ENCODE measurements around the gene ADAM8. TPM values are rescaled to one million over a fixed set of nuclear protein-coding genes. Genes with fewer than 3 reads are reported as not detected.
A peak's percentile ranks its signal among the peaks of the same experiment; 100 is the strongest.

ADAM8 gene
- total RNA-seq, 2 experiments from 2014 or later, result 106 to 115 TPM

DNA sequence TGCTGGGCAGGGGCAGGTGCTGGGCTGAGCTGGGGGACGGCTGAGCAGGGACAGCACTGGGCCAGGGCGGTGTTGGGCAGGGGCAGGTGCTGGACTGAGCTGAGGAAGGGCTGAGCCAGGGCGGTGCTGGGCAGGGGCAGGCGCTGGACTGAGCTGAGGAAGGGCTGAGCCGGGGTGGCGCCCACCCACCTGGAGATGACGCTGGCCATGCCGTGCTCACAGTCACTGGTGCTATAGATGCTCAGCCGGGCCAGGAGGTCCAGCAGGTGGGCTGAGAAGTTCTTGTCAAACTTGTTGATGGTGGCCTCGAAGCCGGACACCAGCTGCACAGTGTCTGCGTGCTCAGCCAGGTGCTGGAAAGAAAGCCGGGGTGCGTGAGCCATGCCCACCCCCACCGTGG is 4.4 kb upstream of the ADAM8 start:
- ChIA-PET POLR2A (no interaction called here), CTCF (interaction anchor here (1.3 kb wide), 2 partner anchors 23 to 27 kb away, joined by 4 to 5 read pairs; no protein-coding TSS in a partner anchor)
- no peak overlapping the region for H3K27ac Mint-ChIP-seq
- peaks cover 23% of the 10 kb centered on the region for H3K4me1 Mint-ChIP-seq (ENCODE audit: low read depth)
- H3K27me3 Mint-ChIP-seq, result no peaks in the 10 kb centered on the region
- no peaks in the 10 kb centered on the region for H3K9me3 Mint-ChIP-seq
- DNase-seq, result no peak
- H3K36me3 Mint-ChIP-seq (ENCODE audit: low read depth), result peaks cover 15% of the 10 kb centered on the region
- intact Hi-C loops (cut with micrococcal nuclease), result no loop called here
- no peak for ATAC-seq
- TF ChIP-seq, protein P1, sequence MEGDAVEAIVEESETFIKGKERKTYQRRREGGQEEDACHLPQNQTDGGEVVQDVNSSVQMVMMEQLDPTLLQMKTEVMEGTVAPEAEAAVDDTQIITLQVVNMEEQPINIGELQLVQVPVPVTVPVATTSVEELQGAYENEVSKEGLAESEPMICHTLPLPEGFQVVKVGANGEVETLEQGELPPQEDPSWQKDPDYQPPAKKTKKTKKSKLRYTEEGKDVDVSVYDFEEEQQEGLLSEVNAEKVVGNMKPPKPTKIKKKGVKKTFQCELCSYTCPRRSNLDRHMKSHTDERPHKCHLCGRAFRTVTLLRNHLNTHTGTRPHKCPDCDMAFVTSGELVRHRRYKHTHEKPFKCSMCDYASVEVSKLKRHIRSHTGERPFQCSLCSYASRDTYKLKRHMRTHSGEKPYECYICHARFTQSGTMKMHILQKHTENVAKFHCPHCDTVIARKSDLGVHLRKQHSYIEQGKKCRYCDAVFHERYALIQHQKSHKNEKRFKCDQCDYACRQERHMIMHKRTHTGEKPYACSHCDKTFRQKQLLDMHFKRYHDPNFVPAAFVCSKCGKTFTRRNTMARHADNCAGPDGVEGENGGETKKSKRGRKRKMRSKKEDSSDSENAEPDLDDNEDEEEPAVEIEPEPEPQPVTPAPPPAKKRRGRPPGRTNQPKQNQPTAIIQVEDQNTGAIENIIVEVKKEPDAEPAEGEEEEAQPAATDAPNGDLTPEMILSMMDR (IDR thresholded peaks at IDR 0.05), result no peak
- no peak overlapping the region for H3K4me3 Mint-ChIP-seq

DNA sequence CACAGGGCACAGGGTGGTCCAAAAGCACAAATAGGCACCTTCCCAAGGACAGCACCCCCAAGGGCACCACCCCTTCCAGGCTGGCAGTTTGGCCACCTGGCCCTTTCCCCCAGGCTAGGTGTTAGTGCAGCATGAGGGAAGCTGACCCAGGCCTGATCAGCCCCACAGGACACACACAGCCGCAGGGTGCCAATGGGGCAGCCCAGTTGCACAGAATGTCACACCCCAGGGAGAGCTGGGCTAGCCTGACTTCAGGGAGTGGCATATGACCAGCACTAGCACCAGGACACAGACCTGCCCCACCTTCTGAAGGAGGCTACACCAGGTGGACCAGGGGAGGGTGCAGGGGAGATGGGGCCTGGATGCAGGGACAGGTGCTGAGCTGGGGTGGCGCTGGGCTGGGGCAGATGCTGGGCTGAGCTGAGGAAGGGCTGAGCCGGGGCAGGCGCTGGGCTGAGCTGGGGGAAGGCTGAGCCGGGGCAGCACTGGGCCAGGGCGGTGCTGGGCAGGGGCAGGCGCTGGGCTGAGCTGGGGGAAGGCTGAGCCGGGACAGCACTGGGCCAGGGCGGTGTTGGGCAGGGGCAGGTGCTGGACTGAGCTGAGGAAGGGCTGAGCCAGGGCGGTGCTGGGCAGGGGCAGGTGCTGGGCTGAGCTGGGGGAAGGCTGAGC is 3.9 kb upstream of the ADAM8 start:
- Mint-ChIP-seq H3K36me3 (ENCODE audit: low read depth) (peaks cover 10% of the 10 kb centered on the region), H3K27ac (no peak overlapping the region), H3K4me3 (no peak overlapping the region), H3K27me3 (no peaks in the 10 kb centered on the region), H3K9me3 (no peaks in the 10 kb centered on the region), H3K4me1 (ENCODE audit: low read depth) (peaks cover 26% of the 10 kb centered on the region)
- intact Hi-C loops (cut with micrococcal nuclease), result no loop called here
- ChIA-PET POLR2A (interaction anchor here (1.3 kb wide), 1 partner anchor 15 kb away, joined by 3 read pairs; no protein-coding TSS in a partner anchor), CTCF (interaction anchor here (1.3 kb wide), 2 partner anchors 24 to 27 kb away, joined by 4 to 5 read pairs; no protein-coding TSS in a partner anchor)
- TF ChIP-seq, protein P1 (IDR thresholded peaks at IDR 0.05), result no peak
- DNase-seq (no peak), ATAC-seq (no peak)

DNA sequence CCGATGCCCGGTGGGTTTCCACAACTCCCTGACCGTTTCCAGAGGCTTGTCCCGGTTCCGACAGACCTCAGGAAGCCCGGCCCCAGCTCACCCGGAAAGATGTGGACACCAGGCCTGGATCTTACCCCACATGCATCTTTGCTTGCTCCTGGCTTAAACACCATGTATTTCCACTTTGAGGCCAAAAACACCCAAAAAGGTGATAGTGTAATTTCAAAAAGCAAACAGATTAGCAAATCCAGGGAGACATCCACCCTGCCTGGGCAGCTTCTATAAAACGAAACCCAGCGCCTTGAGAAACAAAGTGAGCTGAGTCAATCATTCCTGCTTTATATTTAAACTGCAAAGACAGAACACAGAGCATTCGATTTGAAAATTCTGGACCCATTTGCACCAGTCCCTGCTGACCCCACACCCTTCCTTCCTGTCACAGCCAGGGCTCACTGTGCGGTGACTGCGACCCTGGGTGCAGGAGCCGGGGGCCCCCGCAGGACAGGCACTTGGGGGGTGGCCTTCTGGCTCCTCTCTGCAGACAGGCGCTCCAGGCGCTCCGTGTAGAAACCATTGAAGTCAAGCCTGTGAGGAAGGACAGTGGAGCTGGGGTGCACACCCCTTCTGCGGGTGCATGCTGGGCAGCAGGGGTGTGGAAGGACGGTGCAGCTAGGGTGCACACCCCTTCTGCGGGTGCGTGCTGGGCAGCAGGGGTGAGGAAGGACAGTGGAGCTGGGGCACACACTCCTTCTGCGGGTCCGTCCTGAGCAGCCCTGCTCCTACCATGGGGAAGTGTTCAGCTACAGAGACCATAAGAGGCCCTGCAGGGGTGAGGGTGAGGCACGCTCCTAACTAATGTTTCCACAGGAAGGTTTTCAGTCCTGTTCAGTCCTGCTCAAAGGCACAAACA is 2.9 kb upstream of the ADAM8 start:
- Mint-ChIP-seq H3K4me1 (ENCODE audit: low read depth) (peaks cover 26% of the 10 kb centered on the region), H3K27ac (no peak overlapping the region), H3K36me3 (ENCODE audit: low read depth) (peaks cover 4% of the 10 kb centered on the region), H3K9me3 (no peaks in the 10 kb centered on the region), H3K27me3 (no peaks in the 10 kb centered on the region), H3K4me3 (no peak overlapping the region)
- TF ChIP-seq, protein P1 (IDR thresholded peaks at IDR 0.05), result no peak
- no peak for ATAC-seq
- ChIA-PET POLR2A (interaction anchor here (1.2 to 6.1 kb wide), 5 partner anchors 14 to 30 kb away, joined by 3 to 46 read pairs (median 4); no protein-coding TSS in a partner anchor), CTCF (interaction anchor here (0.7 to 1.3 kb wide), 3 partner anchors 25 to 119 kb away, joined by 3 to 5 read pairs (median 3); no protein-coding TSS in a partner anchor)
- intact Hi-C loops (cut with micrococcal nuclease), result no loop called here
- no peak for DNase-seq

DNA sequence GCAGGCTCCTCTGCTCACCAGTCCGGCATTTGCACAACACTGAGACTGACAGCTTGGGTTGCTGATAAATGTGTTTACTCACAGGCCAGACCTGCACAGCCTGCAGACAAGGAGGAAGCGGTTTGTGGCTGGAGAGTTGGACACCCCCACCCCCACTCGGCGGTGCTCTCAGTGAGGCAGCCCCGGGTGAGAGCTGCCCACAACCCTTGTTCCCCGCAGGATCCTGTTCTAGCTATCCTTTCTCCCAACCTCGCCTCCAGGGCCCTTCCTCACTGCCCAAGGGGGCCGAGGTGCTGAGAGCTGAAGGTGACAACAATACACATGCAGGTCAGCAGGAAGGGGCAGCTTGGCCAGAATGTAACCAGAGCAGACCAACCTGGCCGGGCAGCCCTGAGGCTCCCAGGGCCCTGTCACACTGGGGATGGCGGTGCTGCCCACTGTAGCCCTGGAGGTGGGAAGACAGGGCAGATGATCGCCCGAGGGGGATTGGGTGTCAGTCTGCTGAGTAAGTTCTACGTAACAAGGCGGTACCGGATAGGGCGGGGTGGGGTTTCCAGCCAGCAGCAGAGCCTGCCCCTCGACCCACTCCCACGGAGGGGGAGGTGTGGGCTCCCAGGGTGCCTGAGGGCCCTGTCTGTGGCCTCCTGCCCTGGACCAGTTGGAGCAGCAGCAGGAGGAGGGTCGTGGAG is 2.1 kb upstream of the ADAM8 start:
- Mint-ChIP-seq H3K27ac (peak overlapping the region; percentile 71), H3K4me1 (ENCODE audit: low read depth) (peaks cover 26% of the 10 kb centered on the region), H3K27me3 (no peaks in the 10 kb centered on the region), H3K4me3 (peak overlapping the region; percentile 57), H3K36me3 (ENCODE audit: low read depth) (peaks cover 4% of the 10 kb centered on the region), H3K9me3 (no peaks in the 10 kb centered on the region)
- TF ChIP-seq, protein P1 (IDR thresholded peaks at IDR 0.05), result no peak
- CTCF ChIA-PET, result interaction anchor here (1.1 to 2.1 kb wide), 4 partner anchors 28 to 374 kb away, joined by 3 to 13 read pairs (median 5); no protein-coding TSS in a partner anchor
- intact Hi-C loops (cut with micrococcal nuclease), result no loop called here
- ATAC-seq (peak; percentile 20), DNase-seq (peak; percentile 80)
- POLR2A ChIA-PET, result interaction anchor here (1.1 to 6.1 kb wide), 5 partner anchors 8 to 31 kb away, joined by 4 to 46 read pairs (median 5); no protein-coding TSS in a partner anchor

All from activated CD8-positive, alpha-beta T cell treated with anti-CD3 and anti-CD28 coated beads for 36 hours (primary cell).